NCI-H2171 treated with DMSO at 0.1 percent for 48 hours (cell line): Measurements from ENCODE around the gene SEZ6L.
A peak's percentile ranks its signal among the peaks of the same experiment; 100 is the strongest.

Source experiments
- DNase-seq: peaks from one replicate; lab custom pipeline; 2025; lab: John Stamatoyannopoulos, UW

SEZ6L gene

GRCh38 chr22:26241361-26241760 is 72.1 kb downstream of the SEZ6L start:
- DNase-seq = no peak

GRCh38 chr22:26245001-26245400 is 75.7 kb downstream of the SEZ6L start:
- no peak for DNase-seq

- DNase-seq = no peak
Measured at GRCh38 chr22:26246552-26246951, 77.3 kb downstream of the SEZ6L start.

GRCh38 chr22:26251869-26252268 is 82.6 kb downstream of the SEZ6L start:
- DNase-seq = no peak

- no peak for DNase-seq
Measured at GRCh38 chr22:26259510-26259909, 90.2 kb downstream of the SEZ6L start.

GRCh38 chr22:26264162-26264561 is 94.9 kb downstream of the SEZ6L start:
- no peak for DNase-seq

- no peak for DNase-seq
Measured at GRCh38 chr22:26265281-26265680, 96.0 kb downstream of the SEZ6L start.

GRCh38 chr22:26265909-26266308 is 96.6 kb downstream of the SEZ6L start:
- no peak for DNase-seq

GRCh38 chr22:26267856-26268255 is 98.6 kb downstream of the SEZ6L start:
- DNase-seq = no peak

GRCh38 chr22:26269572-26269971 is 100.3 kb downstream of the SEZ6L start:
- no peak for DNase-seq

GRCh38 chr22:26271427-26271826 is 102.2 kb downstream of the SEZ6L start:
- peak; percentile 41 for DNase-seq

- DNase-seq = no peak
Measured at GRCh38 chr22:26273011-26273675, 103.9 kb downstream of the SEZ6L start.

- DNase-seq = no peak
Measured at GRCh38 chr22:26276529-26277160, 107.4 kb downstream of the SEZ6L start.

- no peak for DNase-seq
Measured at GRCh38 chr22:26281941-26282340, 112.7 kb downstream of the SEZ6L start.

GRCh38 chr22:26283330-26283729 is 114.1 kb downstream of the SEZ6L start:
- no peak for DNase-seq

- DNase-seq = no peak
Measured at GRCh38 chr22:26285632-26286031, 116.4 kb downstream of the SEZ6L start.

GRCh38 chr22:26286091-26286820 is 117.0 kb downstream of the SEZ6L start:
- no peak for DNase-seq

GRCh38 chr22:26287382-26288225 is 118.3 kb downstream of the SEZ6L start:
- DNase-seq = peak; percentile 19

GRCh38 chr22:26289611-26290101 is 120.4 kb downstream of the SEZ6L start:
- no peak for DNase-seq

- DNase-seq = no peak
Measured at GRCh38 chr22:26291940-26292666, 122.8 kb downstream of the SEZ6L start.

GRCh38 chr22:26292667-26292995 is 123.4 kb downstream of the SEZ6L start:
- no peak for DNase-seq
